Sciatic nerve (tissue), 2 donors: Measurements from ENCODE around the gene CARM1. TPM values are rescaled to one million over a fixed set of nuclear protein-coding genes. Genes with fewer than 3 reads are reported as not detected.
"Not testable (repeated sequence)": the region's sequence is repeated elsewhere in the genome, so short reads cannot be mapped to it uniquely, and the experiment has no call there.

Source experiments
- ATAC-seq: fragments of 200-7000 bp; cut with Tn5 transposase; one replicate; pipeline ENCODE4 v1.9.1; 2020; ENCODE audit warnings: mild to moderate bottlenecking, moderate library complexity
- DNase-seq: peaks from one replicate; pipeline ENCODE4 v3.0.0-alpha.2; 2020; ENCODE audit warnings: low spot score
- intact Hi-C: fragments of 100-400 bp; cut with DNase I; formaldehyde crosslinking; loops from one replicate; pipeline ENCODE4 v1.14.2; 2022
- total RNA-seq: library from RNA; stranded (reverse); fragmentation: NEBNext Ultra II Directional; extraction: Animal tissue kit (Norgen Biotek cat#: 25700); gene quantifications from one replicate; pipeline ENCODE4 v1.2.1, GENCODE V29; 2021
- donor health status: DM: no; HTN: no; CAD: no.
- donor health status: DM: no; HTN: no; CAD: no.

CARM1 gene
- total RNA-seq, 1 donor from 2014 or later, result 33.3 TPM

- DNase-seq, result no peak
- intact Hi-C loops, result loop anchor here (10.0 kb wide), 1 partner anchor 45 kb away; the partner anchor contains the start of gene CARM1
- ATAC-seq, result no peak
Measured at GRCh38 chr19:10920288-10920655, 48.9 kb downstream of the CARM1 start.

- DNase-seq, result no peak
- peak; percentile 11 for ATAC-seq
- intact Hi-C loops, result loop anchor here (10.0 kb wide), 1 partner anchor 46 kb away; the partner anchor contains the start of gene CARM1
Measured at GRCh38 chr19:10920781-10921180, 49.4 kb downstream of the CARM1 start.

GRCh38 chr19:10921199-10921909, 50.0 kb downstream of the CARM1 start:
- DNase-seq, result no peak
- peak; percentile 16 for ATAC-seq
- intact Hi-C loops, result loop anchor here (10.0 kb wide), 1 partner anchor 47 kb away; the partner anchor contains the start of gene CARM1

GRCh38 chr19:10921910-10922637, 50.7 kb downstream of the CARM1 start:
- intact Hi-C loops, result loop anchor here (10.0 kb wide), 1 partner anchor 47 kb away; the partner anchor contains the start of gene CARM1

GRCh38 chr19:10922638-10923014, 51.3 kb downstream of the CARM1 start:
- no peak for ATAC-seq
- DNase-seq, result no peak
- intact Hi-C loops, result loop anchor here (10.0 kb wide), 1 partner anchor 48 kb away; the partner anchor contains the start of gene CARM1

More at GRCh38 chr19:10921910-10922637, 50.7 kb downstream of the CARM1 start:
- ATAC-seq (no peak), DNase-seq (no peak)

- intact Hi-C loops, result loop anchor here (10.0 kb wide), 1 partner anchor 49 kb away; the partner anchor contains the start of gene CARM1
- ATAC-seq, result no peak
- DNase-seq, result no peak
Measured at GRCh38 chr19:10923260-10924112, 52.1 kb downstream of the CARM1 start.

GRCh38 chr19:10924597-10924996, 53.2 kb downstream of the CARM1 start:
- intact Hi-C loops, result loop anchor here (10.0 kb wide), 1 partner anchor 50 kb away; the partner anchor contains the start of gene CARM1
- DNase-seq (no peak), ATAC-seq (no peak)

GRCh38 chr19:10927730-10928562, 56.6 kb downstream of the CARM1 start:
- intact Hi-C loops, result loop anchor here (10.0 kb wide), 1 partner anchor 53 kb away; the partner anchor contains the start of gene CARM1
- no peak for DNase-seq
- ATAC-seq, result peak; percentile 13

GRCh38 chr19:10928563-10929401, 57.4 kb downstream of the CARM1 start, which contains the start of the genes TIMM29 and YIPF2:
Gene TIMM29 (plus strand): TSS chr19:10928811. CDS start chr19:10928823, 12 bp downstream.
Gene YIPF2 (minus strand): TSS chr19:10928639. CDS start chr19:10928410, 229 bp downstream.
- ATAC-seq (peak; percentile 98), DNase-seq (peak; percentile 98)
- intact Hi-C loops, result loop anchor here (10.0 kb wide), 1 partner anchor 54 kb away; the partner anchor contains the start of gene CARM1

GRCh38 chr19:10929402-10929794, 58.0 kb downstream of the CARM1 start:
- DNase-seq, result no peak
- ATAC-seq, result no peak
- intact Hi-C loops, result loop anchor here (10.0 kb wide), 1 partner anchor 55 kb away; the partner anchor contains the start of gene CARM1

GRCh38 chr19:10935371-10936059, 64.2 kb downstream of the CARM1 start:
- DNase-seq (no peak), ATAC-seq (no peak)
- intact Hi-C loops, result no loop called here

GRCh38 chr19:10936661-10937084, 65.3 kb downstream of the CARM1 start:
- ATAC-seq (peak; percentile 73), DNase-seq (no peak)
- intact Hi-C loops, result no loop called here

GRCh38 chr19:10941649-10942048, 70.3 kb downstream of the CARM1 start:
- DNase-seq, intact Hi-C loops, ATAC-seq: not testable (repeated sequence)

GRCh38 chr19:10943412-10943811, 72.1 kb downstream of the CARM1 start:
- ATAC-seq, intact Hi-C loops, DNase-seq: not testable (repeated sequence)

GRCh38 chr19:10945264-10945663, 73.9 kb downstream of the CARM1 start:
- DNase-seq (no peak), ATAC-seq (no peak)
- intact Hi-C loops, result no loop called here

- intact Hi-C loops, result no loop called here
- no peak for ATAC-seq
Measured at GRCh38 chr19:10946958-10947657, 75.8 kb downstream of the CARM1 start.

More at GRCh38 chr19:10946958-10947657, 75.8 kb downstream of the CARM1 start:
- DNase-seq, result no peak
